SU-DHL-6 (cell line): Measurements from ENCODE around the gene SLC2A8.

Source experiments
- H2AFZ ChIP-seq: fragments of 200-600 bp; sonication (generic); 2 replicates; pipeline ENCODE4 v1.6.1; 2014; ENCODE audit warnings: low read depth, mild to moderate bottlenecking, moderate library complexity, mixed read lengths, antibody characterized with exemption, low read length; ENCODE audit not compliant: severe bottlenecking
- H3F3A ChIP-seq: fragments of 200-600 bp; shearing (Covaris generic); 2 replicates; pipeline ENCODE4 v1.6.0; 2016; ENCODE audit warnings: antibody characterized with exemption, mild to moderate bottlenecking; ENCODE audit not compliant: insufficient read depth
- H3K27ac ChIP-seq: fragments of 200-600 bp; sonication (generic); 2 replicates; pipeline ENCODE4 v1.5.1; 2016; ENCODE audit warnings: low read depth, mild to moderate bottlenecking, low read length, moderate library complexity, mixed read lengths
- H3K27me3 ChIP-seq: fragments of 200-600 bp; sonication (generic), shearing (Covaris generic); 2 replicates; pipeline ENCODE4 v1.6.0; 2014; ENCODE audit warnings: mild to moderate bottlenecking, low read length
- H3K36me3 ChIP-seq: fragments of 200-600 bp; sonication (generic); 2 replicates; pipeline ENCODE4 v1.6.1; 2014; ENCODE audit warnings: mild to moderate bottlenecking, low read length, mixed read lengths
- H3K4me2 ChIP-seq: fragments of 300-600, 200-600 bp; shearing (Covaris generic), sonication (generic); 2 replicates; pipeline ENCODE4 v1.6.0; 2014; ENCODE audit warnings: low read length, low read depth, mild to moderate bottlenecking; ENCODE audit not compliant: poor library complexity, severe bottlenecking
- H3K4me3 ChIP-seq: fragments of 200-600 bp; sonication (generic); 2 replicates; pipeline ENCODE4 v1.5.1; 2014; ENCODE audit warnings: antibody characterized with exemption, low read length, mild to moderate bottlenecking, mixed read lengths; ENCODE audit not compliant: insufficient read depth, poor library complexity, severe bottlenecking
- H3K79me2 ChIP-seq: fragments of 200-600 bp; sonication (generic); 2 replicates; pipeline ENCODE4 v1.6.1; 2014; ENCODE audit warnings: mild to moderate bottlenecking, low read length, moderate library complexity; ENCODE audit not compliant: insufficient read depth
- H3K9ac ChIP-seq: fragments of 200-600 bp; sonication (generic); 2 replicates; pipeline ENCODE4 v1.7.0; 2014; ENCODE audit warnings: mild to moderate bottlenecking, low read length
- H3K9me2 ChIP-seq: fragments of 200-600 bp; sonication (generic); replicated peaks from 2 replicates; pipeline ENCODE4 v1.6.1; 2014; ENCODE audit warnings: low read length; ENCODE audit not compliant: insufficient read depth
- H3K9me3 ChIP-seq: fragments of 200-600 bp; sonication (generic); 2 replicates; pipeline ENCODE4 v1.6.1; 2014; ENCODE audit warnings: low read length, mixed read lengths; ENCODE audit not compliant: insufficient read depth
- H4K20me1 ChIP-seq: fragments of 200-600 bp; sonication (generic); 2 replicates; pipeline ENCODE4 v1.6.1; 2014; ENCODE audit warnings: low read depth, mild to moderate bottlenecking, antibody characterized with exemption, low read length, moderate library complexity, mixed read lengths
- EZH2phosphoT487 ChIP-seq: fragments of 200-600 bp; sonication (generic), shearing (Covaris generic); conservative IDR thresholded peaks from 2 replicates; pipeline ENCODE4 v1.6.1; 2018; ENCODE audit warnings: mild to moderate bottlenecking, antibody characterized with exemption, low read length, moderate library complexity, mixed read lengths
- TF ChIP-seq, protein P1 (sequence below): fragments of 200-600 bp; sonication (generic); IDR thresholded peaks from one replicate; pipeline ENCODE4 v1.5.1; 2017; ENCODE audit warnings: antibody characterized with exemption, mild to moderate bottlenecking, low read length, moderate library complexity; ENCODE audit not compliant: insufficient read depth, poor library complexity, severe bottlenecking

The SLC2A8 gene

DNA sequence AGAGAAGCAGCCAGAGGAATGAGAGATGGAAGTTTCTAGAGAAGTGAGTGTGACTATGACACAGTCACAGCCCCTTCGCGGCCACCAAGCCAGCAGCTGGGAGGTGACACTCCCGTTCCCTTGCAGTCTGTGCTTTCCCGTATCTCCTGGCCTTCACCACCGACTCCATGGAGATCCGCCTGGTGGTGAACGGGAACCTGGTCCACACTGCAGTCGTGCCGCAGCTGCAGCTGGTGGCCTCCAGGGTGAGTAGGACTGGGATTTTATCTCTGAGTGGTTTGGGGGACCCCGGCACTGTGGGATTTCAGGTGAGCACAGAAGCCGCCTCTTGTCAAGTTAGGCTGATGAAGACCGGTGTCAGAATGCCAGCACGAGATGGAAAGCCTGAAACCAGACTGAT, 12.1 kb upstream of the SLC2A8 start:
- no peaks in the 10 kb centered on the region for H3K27me3 ChIP-seq
- H3K27ac ChIP-seq = no peak overlapping the region
- TF ChIP-seq, protein P1, sequence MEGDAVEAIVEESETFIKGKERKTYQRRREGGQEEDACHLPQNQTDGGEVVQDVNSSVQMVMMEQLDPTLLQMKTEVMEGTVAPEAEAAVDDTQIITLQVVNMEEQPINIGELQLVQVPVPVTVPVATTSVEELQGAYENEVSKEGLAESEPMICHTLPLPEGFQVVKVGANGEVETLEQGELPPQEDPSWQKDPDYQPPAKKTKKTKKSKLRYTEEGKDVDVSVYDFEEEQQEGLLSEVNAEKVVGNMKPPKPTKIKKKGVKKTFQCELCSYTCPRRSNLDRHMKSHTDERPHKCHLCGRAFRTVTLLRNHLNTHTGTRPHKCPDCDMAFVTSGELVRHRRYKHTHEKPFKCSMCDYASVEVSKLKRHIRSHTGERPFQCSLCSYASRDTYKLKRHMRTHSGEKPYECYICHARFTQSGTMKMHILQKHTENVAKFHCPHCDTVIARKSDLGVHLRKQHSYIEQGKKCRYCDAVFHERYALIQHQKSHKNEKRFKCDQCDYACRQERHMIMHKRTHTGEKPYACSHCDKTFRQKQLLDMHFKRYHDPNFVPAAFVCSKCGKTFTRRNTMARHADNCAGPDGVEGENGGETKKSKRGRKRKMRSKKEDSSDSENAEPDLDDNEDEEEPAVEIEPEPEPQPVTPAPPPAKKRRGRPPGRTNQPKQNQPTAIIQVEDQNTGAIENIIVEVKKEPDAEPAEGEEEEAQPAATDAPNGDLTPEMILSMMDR = no peak
- TF ChIP-seq EZH2phosphoT487 = no peak
- no peaks in the 10 kb centered on the region for H3K36me3 ChIP-seq
- no peak overlapping the region for H3K9ac ChIP-seq
- H4K20me1 ChIP-seq = no peaks in the 10 kb centered on the region
- no peak overlapping the region for H2AFZ ChIP-seq
- no peaks in the 10 kb centered on the region for H3K9me2 ChIP-seq
- no peaks in the 10 kb centered on the region for H3K9me3 ChIP-seq
- H3K79me2 ChIP-seq = no peaks in the 10 kb centered on the region
- no peak overlapping the region for H3K4me3 ChIP-seq
- H3K4me2 ChIP-seq = no peak overlapping the region
- H3F3A ChIP-seq = no peaks in the 10 kb centered on the region

DNA sequence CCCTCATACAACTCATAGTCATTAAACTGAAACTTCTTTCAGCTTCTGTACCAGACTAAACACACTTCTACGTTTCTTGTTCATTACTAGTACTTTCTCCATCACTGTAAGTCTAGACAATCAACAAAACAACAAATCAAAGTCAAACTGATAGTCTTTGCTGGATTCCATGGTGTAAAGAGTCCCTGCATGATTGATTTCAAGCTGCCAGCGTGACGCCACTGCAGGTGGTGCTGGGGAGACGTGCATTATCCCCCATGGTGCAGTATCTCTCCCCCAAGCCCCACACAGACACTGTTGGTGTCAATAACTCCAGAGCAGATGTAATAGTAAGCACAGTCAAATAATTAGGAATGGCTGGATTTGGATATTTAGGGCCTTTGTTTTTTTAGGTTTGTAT, 10.7 kb upstream of the SLC2A8 start:
- no peaks in the 10 kb centered on the region for H3K27me3 ChIP-seq
- no peak overlapping the region for H3K9ac ChIP-seq
- no peaks in the 10 kb centered on the region for H4K20me1 ChIP-seq
- H3K36me3 ChIP-seq = no peaks in the 10 kb centered on the region
- H3F3A ChIP-seq = no peaks in the 10 kb centered on the region
- no peaks in the 10 kb centered on the region for H3K9me3 ChIP-seq
- no peak for TF ChIP-seq EZH2phosphoT487
- TF ChIP-seq, protein P1 = no peak
- H2AFZ ChIP-seq = no peak overlapping the region
- no peaks in the 10 kb centered on the region for H3K79me2 ChIP-seq
- H3K27ac ChIP-seq = no peak overlapping the region
- H3K9me2 ChIP-seq = no peaks in the 10 kb centered on the region
- H3K4me2 ChIP-seq = no peak overlapping the region
- H3K4me3 ChIP-seq = no peak overlapping the region

- Histone ChIP-seq H3K9me3 (no peaks in the 10 kb centered on the region), H3K4me2 (no peak overlapping the region), H3K27me3 (no peaks in the 10 kb centered on the region), H3K9me2 (no peaks in the 10 kb centered on the region), H4K20me1 (no peaks in the 10 kb centered on the region), H2AFZ (no peak overlapping the region), H3K36me3 (no peaks in the 10 kb centered on the region), H3K79me2 (no peaks in the 10 kb centered on the region), H3K9ac (no peak overlapping the region), H3F3A (no peaks in the 10 kb centered on the region), H3K4me3 (no peak overlapping the region), H3K27ac (no peak overlapping the region)
- TF ChIP-seq, protein P1 = no peak
- TF ChIP-seq EZH2phosphoT487 = no peak
Observed at GRCh38 chr9:127386981-127387380, 10.0 kb upstream of the SLC2A8 start.
